Mucosa of descending colon (tissue), 3 donors: Measurements from ENCODE around the gene CAPN5. TPM values are rescaled to one million over a fixed set of nuclear protein-coding genes. Genes with fewer than 3 reads are reported as not detected.
A peak's percentile ranks its signal among the peaks of the same experiment; 100 is the strongest.

ENCODE experiments used
- ATAC-seq: fragments of 200-7000 bp; cut with Tn5 transposase; one replicate; pipeline ENCODE4 v1.9.1; 2020; ENCODE audit warnings: mild to moderate bottlenecking, moderate library complexity
- DNase-seq, 3 donors: peaks; one replicate each; pipeline ENCODE4 v3.0.0-alpha.2; 2020
- H3K36me3 ChIP-seq: fragments of 200-600 bp; one replicate; pipeline ENCODE4 v1.8.0; 2021; ENCODE audit warnings: low read depth, mild to moderate bottlenecking
- H3K4me1 ChIP-seq: fragments of 200-600 bp; one replicate; pipeline ENCODE4 v1.8.0; 2021; ENCODE audit warnings: low read depth, mild to moderate bottlenecking
- H3K4me3 ChIP-seq: fragments of 200-600 bp; one replicate; pipeline ENCODE4 v1.8.0; 2021; ENCODE audit warnings: mild to moderate bottlenecking
- H3K9me3 ChIP-seq: fragments of 200-600 bp; one replicate; pipeline ENCODE4 v1.8.0; 2021; ENCODE audit warnings: mild to moderate bottlenecking
- CTCF ChIP-seq: fragments of 200-600 bp; IDR thresholded peaks from one replicate; pipeline ENCODE4 v1.8.0; 2022; ENCODE audit warnings: antibody characterized with exemption, mild to moderate bottlenecking
- intact Hi-C, 2 donors: fragments of 100-400 bp; cut with DNase I in 1 of 2; cut with micrococcal nuclease in 1 of 2; formaldehyde crosslinking; loops; one replicate each; pipeline versions ENCODE4 v1.11.0 to v1.11.1; 2022; cut with DNase I, micrococcal nuclease
- total RNA-seq, 3 donors: library from RNA; stranded (reverse); fragmentation: NEBNext Ultra II Directional in 2 of 3; extraction: Animal tissue kit (Norgen Biotek cat#: 25700) in 2 of 3; gene quantifications; one replicate each; pipeline versions ENCODE4 v1.2.1 to v1.2.4, GENCODE V29; 2021 to 2023
- donor health status: DM: no; HTN: no; CAD: no; lungs with moderate emphysema.
- donor health status: DM: no; HTN: no; CAD: no.
- donor health status: DM: no; HTN: yes; CAD: no.

Gene CAPN5
- total RNA-seq, 3 donors from 2014 or later, result 142 to 351 (median 253) TPM

- TF ChIP-seq CTCF, result no peak
- Histone ChIP-seq H3K9me3 (no peaks in the 10 kb centered on the region), H3K4me3 (no peak overlapping the region), H3K36me3 (no peaks in the 10 kb centered on the region), H3K4me1 (no peaks in the 10 kb centered on the region)
- ATAC-seq (peak; percentile 38), DNase-seq (peak in 2 of 3 donors; percentile 36 to 42)
- intact Hi-C loops, result no loop called here
Observed at GRCh38 chr11:77154381-77155081, 87.8 kb downstream of the CAPN5 start.

- DNase-seq (peak in 1 of 3 donors; percentile 26), ATAC-seq (no peak)
- intact Hi-C loops, result no loop called here
- no peak for TF ChIP-seq CTCF
- H3K36me3 ChIP-seq, result no peaks in the 10 kb centered on the region
- no peaks in the 10 kb centered on the region for H3K4me1 ChIP-seq
- no peak overlapping the region for H3K4me3 ChIP-seq
- H3K9me3 ChIP-seq, result no peaks in the 10 kb centered on the region
Observed at GRCh38 chr11:77155082-77155475, 88.3 kb downstream of the CAPN5 start.

- Histone ChIP-seq H3K36me3 (no peaks in the 10 kb centered on the region), H3K9me3 (no peaks in the 10 kb centered on the region), H3K4me3 (no peak overlapping the region), H3K4me1 (no peaks in the 10 kb centered on the region)
- ATAC-seq (no peak), DNase-seq (peak in 1 of 3 donors; percentile 34)
- intact Hi-C loops, result no loop called here
- no peak for TF ChIP-seq CTCF
Observed at GRCh38 chr11:77155556-77156130, 88.9 kb downstream of the CAPN5 start.

GRCh38 chr11:77156396-77157195 is 89.8 kb downstream of the CAPN5 start:
- H3K36me3 ChIP-seq, result no peaks in the 10 kb centered on the region
- intact Hi-C loops, result no loop called here
- ATAC-seq, result no peak

More at GRCh38 chr11:77156396-77157195, 89.8 kb downstream of the CAPN5 start:
- no peak for TF ChIP-seq CTCF
- Histone ChIP-seq H3K4me1 (no peaks in the 10 kb centered on the region), H3K9me3 (no peaks in the 10 kb centered on the region), H3K4me3 (no peak overlapping the region)
- DNase-seq, result peak in 1 of 3 donors; percentile 32
